Liver (tissue), 9 donors: Measurements from ENCODE around the gene WDR5. TPM values are rescaled to one million over a fixed set of nuclear protein-coding genes. Genes with fewer than 3 reads are reported as not detected.

Experiments used
- DNase-seq: peaks from one replicate; pipeline ENCODE4 v3.0.0-alpha.2; 2017; ENCODE audit warnings: low spot score
- H3K27ac ChIP-seq, 2 donors: one replicate each; pipeline ENCODE4 v1.7.0; 2013; ENCODE audit warnings: inconsistent platforms in 2 of 2, low read length in 2 of 2, control low read depth in 1 of 2, low read depth in 1 of 2, mild to moderate bottlenecking in 1 of 2
- H3K27me3 ChIP-seq, 4 donors: one replicate each; pipeline versions ENCODE4 v1.6.1 to v1.7.0; 2013; ENCODE audit warnings: low read length in 3 of 4, inconsistent platforms in 1 of 4, mild to moderate bottlenecking in 1 of 4, moderate library complexity in 1 of 4; ENCODE audit not compliant: control insufficient read depth in 4 of 4, insufficient read depth in 4 of 4
- H3K36me3 ChIP-seq, 4 donors: one replicate each; pipeline versions ENCODE4 v1.6.1 to v1.7.0; 2013; ENCODE audit warnings: low read length in 3 of 4, mild to moderate bottlenecking in 3 of 4, low read depth in 1 of 4, moderate library complexity in 1 of 4; ENCODE audit not compliant: control insufficient read depth in 4 of 4, insufficient read depth in 3 of 4
- H3K4me1 ChIP-seq, 4 donors: one replicate each; pipeline versions ENCODE4 v1.6.1 to v1.7.0; 2013; ENCODE audit warnings: low read length in 3 of 4, mild to moderate bottlenecking in 3 of 4, moderate library complexity in 1 of 4; ENCODE audit not compliant: control insufficient read depth in 4 of 4, insufficient read depth in 4 of 4
- H3K4me3 ChIP-seq, 3 donors: one replicate each; pipeline versions ENCODE4 v1.6.1 to v1.7.0; 2013; ENCODE audit warnings: low read length in 3 of 3, control low read depth in 1 of 3, low read depth in 1 of 3, mild to moderate bottlenecking in 1 of 3
- H3K9ac ChIP-seq, 2 donors: one replicate each; pipeline ENCODE4 v1.7.0; 2013; ENCODE audit warnings: low read length in 2 of 2, mild to moderate bottlenecking in 2 of 2, moderate library complexity in 2 of 2, control low read depth in 1 of 2, low read depth in 1 of 2
- H3K9me3 ChIP-seq, 4 donors: one replicate each; pipeline versions ENCODE4 v1.6.1 to v1.7.0; 2013; ENCODE audit warnings: low read length in 3 of 4; ENCODE audit not compliant: control insufficient read depth in 4 of 4
- EGR1 ChIP-seq, 2 donors: IDR thresholded peaks; 2 replicates each; pipeline ENCODE4 v1.6.1; 2016 to 2018; ENCODE audit warnings: antibody characterized with exemption in 2 of 2, low read depth in 2 of 2
- FOXA1 ChIP-seq: IDR thresholded peaks from 2 replicates; pipeline ENCODE4 v1.6.1; 2016; ENCODE audit warnings: antibody characterized with exemption
- FOXA2 ChIP-seq: IDR thresholded peaks from 2 replicates; pipeline ENCODE4 v1.6.1; 2016; ENCODE audit warnings: antibody characterized with exemption
- GABPA ChIP-seq, 2 donors: IDR thresholded peaks in 1 of 2; conservative IDR thresholded peaks in 1 of 2; 2 replicates each; pipeline ENCODE4 v1.6.1; 2016; ENCODE audit warnings: antibody characterized with exemption in 2 of 2, mild to moderate bottlenecking in 1 of 2, moderate library complexity in 1 of 2
- HNF4A ChIP-seq, 2 donors: conservative IDR thresholded peaks; 2 replicates each; pipeline ENCODE4 v1.6.1; 2016; ENCODE audit warnings: antibody characterized with exemption in 2 of 2, mild to moderate bottlenecking in 2 of 2
- HNF4G ChIP-seq: IDR thresholded peaks from 2 replicates; pipeline ENCODE4 v1.6.1; 2016; ENCODE audit warnings: antibody characterized with exemption
- JUND ChIP-seq, 2 donors: IDR thresholded peaks; 2 replicates each; pipeline ENCODE4 v1.6.1; 2016; ENCODE audit warnings: antibody characterized with exemption in 2 of 2
- NR2F2 ChIP-seq: IDR thresholded peaks from 2 replicates; pipeline ENCODE4 v1.6.1; 2016; ENCODE audit warnings: antibody characterized with exemption
- RAD21 ChIP-seq, 2 donors: IDR thresholded peaks; 2 replicates each; pipeline ENCODE4 v1.6.1; 2016; ENCODE audit warnings: antibody characterized with exemption in 2 of 2, mild to moderate bottlenecking in 2 of 2
- RXRA ChIP-seq, 2 donors: IDR thresholded peaks; 2 replicates each; pipeline ENCODE4 v1.6.1; 2017 to 2018; ENCODE audit warnings: antibody characterized with exemption in 2 of 2, mild to moderate bottlenecking in 1 of 2
- SP1 ChIP-seq: IDR thresholded peaks from 2 replicates; pipeline ENCODE4 v1.6.1; 2018; ENCODE audit warnings: antibody characterized with exemption, mild to moderate bottlenecking
- TAF1 ChIP-seq: conservative IDR thresholded peaks from 2 replicates; pipeline ENCODE4 v1.6.1; 2016; ENCODE audit warnings: antibody characterized with exemption, mild to moderate bottlenecking
- YY1 ChIP-seq: IDR thresholded peaks from 2 replicates; pipeline ENCODE4 v1.6.1; 2016; ENCODE audit warnings: antibody characterized with exemption, mild to moderate bottlenecking
- WGBS: extraction: QIAGEN DNeasy Blood & Tissue Kit; methylation state at CpG from one replicate; pipeline ENCODE4 v1.1.7; 2013; 5-methylcytosine and 5-hydroxymethylcytosine counted together
- polyA plus RNA-seq, 2 donors: library from polyadenylated mRNA; stranded (reverse) in 1 of 2; unstranded in 1 of 2; fragments of 200-250 nt in 1 of 2; fragments of >200 nt in 1 of 2; fragmentation: Nextera tagmentation in 1 of 2; extraction: Ambion mirVana in 1 of 2; gene quantifications; one replicate each; pipeline versions ENCODE4 v1.2.1 to v1.2.3, GENCODE V29; 2013 to 2015
- total RNA-seq, 2 donors: library from RNA; depleted of rRNA; stranded (reverse); fragments of >200 nt; gene quantifications; one replicate each; pipeline ENCODE4 v1.2.3, GENCODE V29; 2014
- TF ChIP-seq, protein P1 (sequence below): fragments of 150-350 bp; IDR thresholded peaks from 2 replicates; pipeline ENCODE4 v1.5.1; 2017; ENCODE audit warnings: improper control_type of control experiment, low read depth, low read length; ENCODE audit not compliant: missing input control
- TF ChIP-seq, protein P2 (sequence below): IDR thresholded peaks from 2 replicates; pipeline ENCODE4 v1.6.1; 2016; ENCODE audit warnings: antibody characterized with exemption
- TF ChIP-seq, protein P3 (sequence below): IDR thresholded peaks from 2 replicates; pipeline ENCODE4 v1.6.1; 2016; ENCODE audit warnings: antibody characterized with exemption
- TF ChIP-seq, protein P4 (sequence below): IDR thresholded peaks from 2 replicates; pipeline ENCODE4 v1.6.1; 2016; ENCODE audit warnings: antibody characterized with exemption
- TF ChIP-seq, protein P5 (sequence below): IDR thresholded peaks from 2 replicates; pipeline ENCODE4 v1.6.1; 2016; ENCODE audit warnings: antibody characterized with exemption, mild to moderate bottlenecking
- donor health status: healthy.
- donor health status: healthy.
- donor health status: healthy.
- donor health status: healthy.
- donor health status: healthy.

Gene WDR5
- total and polyA plus RNA-seq, 4 donors, result 11.1 to 21.6 (median 14.6) TPM

DNA sequence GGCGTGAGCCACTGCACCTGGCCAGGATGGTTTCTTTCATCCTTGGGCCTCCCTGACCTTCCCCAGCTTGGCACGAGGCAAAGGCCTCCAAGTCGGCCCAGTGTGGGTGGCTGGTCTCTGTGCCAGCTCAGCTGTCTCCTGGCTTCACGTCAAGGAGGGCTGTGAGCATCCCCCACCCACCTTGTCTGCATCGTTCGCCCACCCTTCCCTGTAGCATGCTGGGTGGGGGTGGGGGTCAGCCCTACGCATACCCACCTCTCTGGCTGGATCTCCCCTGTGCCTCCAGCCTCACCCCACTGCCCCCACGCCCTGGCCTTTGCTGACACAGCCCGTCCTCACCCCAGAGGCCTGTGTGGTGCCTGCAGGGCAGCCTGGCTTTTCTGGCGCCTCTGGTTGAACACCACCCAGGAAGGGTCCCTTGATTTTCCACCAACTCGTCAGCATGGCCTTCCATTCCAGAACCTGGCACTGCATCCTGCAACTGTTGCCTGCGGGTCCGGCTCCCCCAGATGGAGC, 8.8 kb upstream of the WDR5 start (continued):
- TF ChIP-seq, protein P1, sequence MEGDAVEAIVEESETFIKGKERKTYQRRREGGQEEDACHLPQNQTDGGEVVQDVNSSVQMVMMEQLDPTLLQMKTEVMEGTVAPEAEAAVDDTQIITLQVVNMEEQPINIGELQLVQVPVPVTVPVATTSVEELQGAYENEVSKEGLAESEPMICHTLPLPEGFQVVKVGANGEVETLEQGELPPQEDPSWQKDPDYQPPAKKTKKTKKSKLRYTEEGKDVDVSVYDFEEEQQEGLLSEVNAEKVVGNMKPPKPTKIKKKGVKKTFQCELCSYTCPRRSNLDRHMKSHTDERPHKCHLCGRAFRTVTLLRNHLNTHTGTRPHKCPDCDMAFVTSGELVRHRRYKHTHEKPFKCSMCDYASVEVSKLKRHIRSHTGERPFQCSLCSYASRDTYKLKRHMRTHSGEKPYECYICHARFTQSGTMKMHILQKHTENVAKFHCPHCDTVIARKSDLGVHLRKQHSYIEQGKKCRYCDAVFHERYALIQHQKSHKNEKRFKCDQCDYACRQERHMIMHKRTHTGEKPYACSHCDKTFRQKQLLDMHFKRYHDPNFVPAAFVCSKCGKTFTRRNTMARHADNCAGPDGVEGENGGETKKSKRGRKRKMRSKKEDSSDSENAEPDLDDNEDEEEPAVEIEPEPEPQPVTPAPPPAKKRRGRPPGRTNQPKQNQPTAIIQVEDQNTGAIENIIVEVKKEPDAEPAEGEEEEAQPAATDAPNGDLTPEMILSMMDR, result no peak
- TF ChIP-seq TAF1, result no peak
- no peak for TF ChIP-seq HNF4G
- no peak for TF ChIP-seq FOXA2
- no peak for TF ChIP-seq FOXA1
- no peak for TF ChIP-seq YY1
- TF ChIP-seq, protein P2, sequence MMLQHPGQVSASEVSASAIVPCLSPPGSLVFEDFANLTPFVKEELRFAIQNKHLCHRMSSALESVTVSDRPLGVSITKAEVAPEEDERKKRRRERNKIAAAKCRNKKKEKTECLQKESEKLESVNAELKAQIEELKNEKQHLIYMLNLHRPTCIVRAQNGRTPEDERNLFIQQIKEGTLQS, result no peak
- TF ChIP-seq, protein P3, sequence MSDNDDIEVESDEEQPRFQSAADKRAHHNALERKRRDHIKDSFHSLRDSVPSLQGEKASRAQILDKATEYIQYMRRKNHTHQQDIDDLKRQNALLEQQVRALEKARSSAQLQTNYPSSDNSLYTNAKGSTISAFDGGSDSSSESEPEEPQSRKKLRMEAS, result no peak
- no peak for TF ChIP-seq SP1

DNA sequence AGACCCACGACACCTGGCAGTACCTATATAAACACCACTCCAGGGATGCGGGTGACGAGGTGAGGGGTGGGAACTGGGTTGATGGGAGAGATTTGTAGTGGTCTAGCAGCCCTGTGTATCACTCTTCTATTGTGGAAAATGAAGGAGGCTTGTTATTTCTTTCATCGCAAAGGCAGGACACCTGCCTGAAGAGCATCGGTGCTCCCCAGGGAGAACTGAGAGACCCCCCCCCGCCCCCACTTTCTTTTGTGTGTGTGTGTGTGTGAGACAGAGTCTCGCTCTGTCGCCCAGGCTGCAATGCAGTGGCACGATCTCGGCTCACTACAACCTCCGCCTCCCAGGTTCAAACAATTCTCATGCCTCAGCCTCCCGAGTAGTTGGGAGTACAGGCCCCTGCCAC, 8.3 kb upstream of the WDR5 start:
- peaks cover 0 to 14% (median 2%) of the 10 kb centered on the region in 4 donors for H3K4me1 ChIP-seq
- H3K27me3 ChIP-seq, result no peaks in the 10 kb centered on the region
- no peak overlapping the region for H3K9ac ChIP-seq
- TF ChIP-seq, protein P2, result no peak
- TF ChIP-seq HNF4G, result no peak
- TF ChIP-seq, protein P1, result no peak
- TF ChIP-seq, protein P4, sequence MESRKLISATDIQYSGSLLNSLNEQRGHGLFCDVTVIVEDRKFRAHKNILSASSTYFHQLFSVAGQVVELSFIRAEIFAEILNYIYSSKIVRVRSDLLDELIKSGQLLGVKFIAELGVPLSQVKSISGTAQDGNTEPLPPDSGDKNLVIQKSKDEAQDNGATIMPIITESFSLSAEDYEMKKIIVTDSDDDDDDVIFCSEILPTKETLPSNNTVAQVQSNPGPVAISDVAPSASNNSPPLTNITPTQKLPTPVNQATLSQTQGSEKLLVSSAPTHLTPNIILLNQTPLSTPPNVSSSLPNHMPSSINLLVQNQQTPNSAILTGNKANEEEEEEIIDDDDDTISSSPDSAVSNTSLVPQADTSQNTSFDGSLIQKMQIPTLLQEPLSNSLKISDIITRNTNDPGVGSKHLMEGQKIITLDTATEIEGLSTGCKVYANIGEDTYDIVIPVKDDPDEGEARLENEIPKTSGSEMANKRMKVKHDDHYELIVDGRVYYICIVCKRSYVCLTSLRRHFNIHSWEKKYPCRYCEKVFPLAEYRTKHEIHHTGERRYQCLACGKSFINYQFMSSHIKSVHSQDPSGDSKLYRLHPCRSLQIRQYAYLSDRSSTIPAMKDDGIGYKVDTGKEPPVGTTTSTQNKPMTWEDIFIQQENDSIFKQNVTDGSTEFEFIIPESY, result no peak
- no peak for TF ChIP-seq RAD21 (IDR thresholded peaks at IDR 0.05)
- TF ChIP-seq FOXA2, result no peak
- no peak for TF ChIP-seq JUND (IDR thresholded peaks at IDR 0.05)
- TF ChIP-seq, protein P5, sequence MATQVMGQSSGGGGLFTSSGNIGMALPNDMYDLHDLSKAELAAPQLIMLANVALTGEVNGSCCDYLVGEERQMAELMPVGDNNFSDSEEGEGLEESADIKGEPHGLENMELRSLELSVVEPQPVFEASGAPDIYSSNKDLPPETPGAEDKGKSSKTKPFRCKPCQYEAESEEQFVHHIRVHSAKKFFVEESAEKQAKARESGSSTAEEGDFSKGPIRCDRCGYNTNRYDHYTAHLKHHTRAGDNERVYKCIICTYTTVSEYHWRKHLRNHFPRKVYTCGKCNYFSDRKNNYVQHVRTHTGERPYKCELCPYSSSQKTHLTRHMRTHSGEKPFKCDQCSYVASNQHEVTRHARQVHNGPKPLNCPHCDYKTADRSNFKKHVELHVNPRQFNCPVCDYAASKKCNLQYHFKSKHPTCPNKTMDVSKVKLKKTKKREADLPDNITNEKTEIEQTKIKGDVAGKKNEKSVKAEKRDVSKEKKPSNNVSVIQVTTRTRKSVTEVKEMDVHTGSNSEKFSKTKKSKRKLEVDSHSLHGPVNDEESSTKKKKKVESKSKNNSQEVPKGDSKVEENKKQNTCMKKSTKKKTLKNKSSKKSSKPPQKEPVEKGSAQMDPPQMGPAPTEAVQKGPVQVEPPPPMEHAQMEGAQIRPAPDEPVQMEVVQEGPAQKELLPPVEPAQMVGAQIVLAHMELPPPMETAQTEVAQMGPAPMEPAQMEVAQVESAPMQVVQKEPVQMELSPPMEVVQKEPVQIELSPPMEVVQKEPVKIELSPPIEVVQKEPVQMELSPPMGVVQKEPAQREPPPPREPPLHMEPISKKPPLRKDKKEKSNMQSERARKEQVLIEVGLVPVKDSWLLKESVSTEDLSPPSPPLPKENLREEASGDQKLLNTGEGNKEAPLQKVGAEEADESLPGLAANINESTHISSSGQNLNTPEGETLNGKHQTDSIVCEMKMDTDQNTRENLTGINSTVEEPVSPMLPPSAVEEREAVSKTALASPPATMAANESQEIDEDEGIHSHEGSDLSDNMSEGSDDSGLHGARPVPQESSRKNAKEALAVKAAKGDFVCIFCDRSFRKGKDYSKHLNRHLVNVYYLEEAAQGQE, result no peak
- no peak for TF ChIP-seq YY1
- TF ChIP-seq, protein P3, result no peak
- TF ChIP-seq NR2F2, result no peak
- no peak for TF ChIP-seq SP1
- no peak for TF ChIP-seq GABPA (IDR thresholded peaks at IDR 0.05 in 1 of 2, conservative IDR thresholded peaks at IDR 0.05 in 1 of 2)
- TF ChIP-seq RXRA (IDR thresholded peaks at IDR 0.05), result no peak
- TF ChIP-seq HNF4A (conservative IDR thresholded peaks at IDR 0.05), result no peak
- no peak for TF ChIP-seq EGR1 (IDR thresholded peaks at IDR 0.05; ENCODE audit: low read depth in 2 of 2)
- TF ChIP-seq FOXA1, result no peak
- TF ChIP-seq TAF1, result no peak
- no peak overlapping the region for H3K4me3 ChIP-seq
- WGBS, result 82% methylated on average over 12 of the region's 12 CpGs
- no peak overlapping the region for H3K27ac ChIP-seq
- H3K9me3 ChIP-seq, result no peaks in the 10 kb centered on the region
- no peak for DNase-seq
- no peaks in the 10 kb centered on the region for H3K36me3 ChIP-seq
